ENCODE data around the gene UBXN6.

DNA sequence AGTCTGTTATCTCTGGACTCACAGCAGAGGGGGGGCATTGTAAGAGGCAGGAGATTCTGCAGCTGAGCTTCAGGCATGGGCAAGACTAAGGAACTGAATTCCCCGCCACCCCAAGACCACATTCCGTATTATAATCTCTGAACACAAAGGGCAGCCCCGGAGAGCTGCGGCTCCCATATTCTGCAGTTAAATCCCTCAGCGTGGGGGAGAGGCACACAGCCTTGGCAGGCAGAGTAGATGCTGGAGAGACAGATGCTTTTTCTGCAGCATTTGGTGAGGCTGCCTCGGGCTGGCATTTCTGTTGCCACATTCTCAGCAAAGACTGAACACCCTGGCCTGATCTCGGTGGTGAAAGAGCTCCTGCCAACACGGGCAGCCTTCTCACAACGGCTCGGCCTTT lies 42.2 kb downstream of the UBXN6 start:
- TF ChIP-seq, protein P1, sequence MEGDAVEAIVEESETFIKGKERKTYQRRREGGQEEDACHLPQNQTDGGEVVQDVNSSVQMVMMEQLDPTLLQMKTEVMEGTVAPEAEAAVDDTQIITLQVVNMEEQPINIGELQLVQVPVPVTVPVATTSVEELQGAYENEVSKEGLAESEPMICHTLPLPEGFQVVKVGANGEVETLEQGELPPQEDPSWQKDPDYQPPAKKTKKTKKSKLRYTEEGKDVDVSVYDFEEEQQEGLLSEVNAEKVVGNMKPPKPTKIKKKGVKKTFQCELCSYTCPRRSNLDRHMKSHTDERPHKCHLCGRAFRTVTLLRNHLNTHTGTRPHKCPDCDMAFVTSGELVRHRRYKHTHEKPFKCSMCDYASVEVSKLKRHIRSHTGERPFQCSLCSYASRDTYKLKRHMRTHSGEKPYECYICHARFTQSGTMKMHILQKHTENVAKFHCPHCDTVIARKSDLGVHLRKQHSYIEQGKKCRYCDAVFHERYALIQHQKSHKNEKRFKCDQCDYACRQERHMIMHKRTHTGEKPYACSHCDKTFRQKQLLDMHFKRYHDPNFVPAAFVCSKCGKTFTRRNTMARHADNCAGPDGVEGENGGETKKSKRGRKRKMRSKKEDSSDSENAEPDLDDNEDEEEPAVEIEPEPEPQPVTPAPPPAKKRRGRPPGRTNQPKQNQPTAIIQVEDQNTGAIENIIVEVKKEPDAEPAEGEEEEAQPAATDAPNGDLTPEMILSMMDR (IDR thresholded peaks at IDR 0.05): no peak
- TF ChIP-seq POLR2A (IDR thresholded peaks at IDR 0.05): no peak

Measured in heart left ventricle (tissue), 13 donors.